NCI-H1436 (cell line): ENCODE measurements around the gene DPPA5.
"Not testable (repeated sequence)": the region's sequence is repeated elsewhere in the genome, so short reads cannot be mapped to it uniquely, and the experiment has no call there.

ENCODE experiments used
- DNase-seq: peaks from one replicate; lab custom pipeline; 2025; lab: John Stamatoyannopoulos, UW

DPPA5 gene

GRCh38 chr6:73353636-73354593 is at the start of gene DPPA5:
DPPA5 (minus strand) TSS chr6:73354276; CDS start chr6:73354225, 51 bp downstream.
- DNase-seq, result no peak

GRCh38 chr6:73400656-73401055 is 46.6 kb upstream of the DPPA5 start:
- DNase-seq, result no peak

- DNase-seq, result no peak
Observed at GRCh38 chr6:73395875-73396274, 41.8 kb upstream of the DPPA5 start.

GRCh38 chr6:73394577-73395354 is 40.7 kb upstream of the DPPA5 start, which contains the start of gene DDX43:
DDX43 (plus strand) TSS chr6:73394828; CDS start chr6:73394906, 78 bp downstream.
- no peak for DNase-seq

- no peak for DNase-seq
Observed at GRCh38 chr6:73393278-73393677, 39.2 kb upstream of the DPPA5 start.

GRCh38 chr6:73392188-73392587 is 38.1 kb upstream of the DPPA5 start:
- not testable (repeated sequence) for DNase-seq

GRCh38 chr6:73391675-73392074 is 37.6 kb upstream of the DPPA5 start:
- no peak for DNase-seq

GRCh38 chr6:73389854-73390253 is 35.8 kb upstream of the DPPA5 start:
- no peak for DNase-seq

GRCh38 chr6:73388800-73389512 is 34.9 kb upstream of the DPPA5 start:
- DNase-seq, result no peak

GRCh38 chr6:73388433-73388799 is 34.3 kb upstream of the DPPA5 start:
- DNase-seq, result no peak

- no peak for DNase-seq
Observed at GRCh38 chr6:73382462-73383113, 28.5 kb upstream of the DPPA5 start.

GRCh38 chr6:73381531-73381930 is 27.5 kb upstream of the DPPA5 start:
- DNase-seq, result not testable (repeated sequence)

- no peak for DNase-seq
Observed at GRCh38 chr6:73377225-73377624, 23.1 kb upstream of the DPPA5 start.

GRCh38 chr6:73375216-73375615 is 21.1 kb upstream of the DPPA5 start:
- DNase-seq, result no peak

GRCh38 chr6:73372516-73372915 is 18.4 kb upstream of the DPPA5 start:
- no peak for DNase-seq

- DNase-seq, result no peak
Observed at GRCh38 chr6:73371984-73372383, 17.9 kb upstream of the DPPA5 start.

- DNase-seq, result no peak
Observed at GRCh38 chr6:73369563-73369962, 15.5 kb upstream of the DPPA5 start, which contains the start of gene OOEP. OOEP (minus strand) TSS chr6:73369897; CDS start chr6:73369792, 105 bp downstream.

GRCh38 chr6:73369157-73369556 is 15.1 kb upstream of the DPPA5 start:
- no peak for DNase-seq

GRCh38 chr6:73368675-73369074 is 14.6 kb upstream of the DPPA5 start:
- no peak for DNase-seq

- DNase-seq, result no peak
Observed at GRCh38 chr6:73367761-73368355, 13.8 kb upstream of the DPPA5 start.

- DNase-seq, result no peak
Observed at GRCh38 chr6:73364549-73364948, 10.5 kb upstream of the DPPA5 start.
